MCF 10A (cell line): ENCODE results near the gene AQP12A. TPM values are rescaled to one million over a fixed set of nuclear protein-coding genes. Genes with fewer than 3 reads are reported as not detected.

ENCODE experiments used
- BruUV-seq: library from RNA; stranded (reverse); fragments of 400-500 nt; replicated peaks from 2 replicates; lab custom pipeline; 2021; lab: Mats Ljungman, UMichigan
- CTCF ChIA-PET: fragments of 300-600 bp; sonication (Branson Sonifier 250); formaldehyde crosslinking; extraction: SDS; loops from one replicate; lab custom pipeline; 2021; ENCODE audit warnings: antibody characterized with exemption, inconsistent platforms; lab: Yijun Ruan, JAX
- POLR2A ChIA-PET: fragments of 300-600, 350-650 bp; sonication (Branson Sonifier 250); formaldehyde crosslinking; extraction: SDS; loops from one replicate; lab custom pipeline; 2020; ENCODE audit warnings: antibody characterized with exemption, inconsistent platforms; lab: Yijun Ruan, JAX
- DNase-seq: peaks from one replicate; pipeline ENCODE4 v3.0.0-alpha.2; 2018; ENCODE audit not compliant: unreplicated experiment
- H3K27ac Mint-ChIP-seq: one replicate; pipeline ENCODE4 v1.8.0; 2022; ENCODE audit warnings: mild to moderate bottlenecking, low read depth, mixed read lengths; ENCODE audit not compliant: unreplicated experiment
- H3K27me3 Mint-ChIP-seq: one replicate; pipeline ENCODE4 v1.8.0; 2022; ENCODE audit warnings: mixed read lengths; ENCODE audit not compliant: insufficient read depth, unreplicated experiment
- H3K36me3 Mint-ChIP-seq: one replicate; pipeline ENCODE4 v1.8.0; 2022; ENCODE audit warnings: mild to moderate bottlenecking, moderate library complexity, mixed read lengths; ENCODE audit not compliant: insufficient read depth, unreplicated experiment
- H3K4me1 Mint-ChIP-seq: one replicate; pipeline ENCODE4 v1.8.0; 2022; ENCODE audit warnings: mixed read lengths; ENCODE audit not compliant: insufficient read depth, unreplicated experiment
- H3K4me3 Mint-ChIP-seq: one replicate; pipeline ENCODE4 v1.8.0; 2022; ENCODE audit warnings: mild to moderate bottlenecking, moderate library complexity, mixed read lengths; ENCODE audit not compliant: unreplicated experiment
- H3K9me3 Mint-ChIP-seq: one replicate; pipeline ENCODE4 v1.8.0; 2022; ENCODE audit warnings: mixed read lengths; ENCODE audit not compliant: unreplicated experiment
- intact Hi-C: fragments of 100-400 bp; cut with micrococcal nuclease; formaldehyde crosslinking; loops from 2 replicates; pipeline ENCODE4 v1.14.1; 2022
- total RNA-seq: library from RNA; stranded (reverse); gene quantifications from 2 replicates; pipeline ENCODE4 v1.2.3, GENCODE V29; 2022
- TF ChIP-seq, protein P1 (sequence below): fragments of 200-600 bp; IDR thresholded peaks from one replicate; pipeline ENCODE4 v1.8.0; 2022; ENCODE audit warnings: antibody characterized with exemption, mild to moderate bottlenecking; ENCODE audit not compliant: unreplicated experiment

The AQP12A gene
- total RNA-seq, 1 experiment from 2014 or later: not detected

DNA sequence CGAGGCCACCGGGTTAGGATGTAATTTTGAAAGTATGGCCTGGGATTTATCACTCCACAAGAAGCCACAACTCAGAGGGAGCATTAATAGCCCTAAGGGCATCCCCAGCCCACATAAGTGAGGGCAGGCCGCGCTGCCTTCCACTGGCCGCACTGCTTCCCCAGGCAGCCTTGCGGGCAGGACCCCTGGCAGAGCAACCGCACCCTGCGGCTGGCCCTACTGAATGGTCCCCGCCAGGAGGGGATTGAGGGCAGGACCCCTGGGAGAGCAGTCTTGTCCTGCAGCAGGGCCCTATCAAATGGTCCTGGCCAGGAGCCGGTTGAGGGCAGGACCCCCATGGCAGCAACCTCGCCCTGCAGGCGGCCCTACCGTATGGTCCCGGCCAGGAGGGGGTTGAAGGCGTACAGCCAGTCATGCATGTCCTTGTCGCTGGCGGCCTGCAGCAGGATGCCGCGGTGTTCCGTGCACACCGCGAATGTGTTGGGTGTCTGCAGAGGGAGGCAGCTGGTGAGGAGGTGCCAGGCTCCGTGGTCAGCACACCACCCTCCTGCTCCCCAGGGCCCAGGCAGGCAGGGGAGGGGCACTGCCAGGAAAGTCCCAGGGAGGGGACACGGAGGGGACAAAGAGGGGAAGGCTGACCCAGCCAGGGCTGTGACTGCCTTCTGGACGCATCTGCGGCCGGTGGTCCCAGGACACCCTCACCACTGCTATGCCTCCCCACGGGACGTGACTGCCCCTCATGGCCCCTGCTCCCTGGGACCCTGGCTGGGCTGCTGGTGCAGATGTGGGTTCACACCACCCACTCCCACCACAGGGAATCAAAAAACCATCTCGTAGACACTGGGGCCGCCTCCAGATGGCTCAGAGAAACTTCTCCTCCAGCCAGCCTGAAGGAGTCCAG, 26.3 kb downstream of the AQP12A start:
- BruUV-seq: no TSS peak
- intact Hi-C loops: no loop called here
- H3K4me3 Mint-ChIP-seq: no peak overlapping the region
- no peaks in the 10 kb centered on the region for H3K9me3 Mint-ChIP-seq
- CTCF ChIA-PET: interaction anchor here (0.6 kb wide), 1 partner anchor 120 kb away, joined by 3 read pairs; no protein-coding TSS in a partner anchor
- no peaks in the 10 kb centered on the region for H3K4me1 Mint-ChIP-seq
- POLR2A ChIA-PET: no interaction called here
- peaks cover 13% of the 10 kb centered on the region for H3K27me3 Mint-ChIP-seq
- TF ChIP-seq, protein P1, sequence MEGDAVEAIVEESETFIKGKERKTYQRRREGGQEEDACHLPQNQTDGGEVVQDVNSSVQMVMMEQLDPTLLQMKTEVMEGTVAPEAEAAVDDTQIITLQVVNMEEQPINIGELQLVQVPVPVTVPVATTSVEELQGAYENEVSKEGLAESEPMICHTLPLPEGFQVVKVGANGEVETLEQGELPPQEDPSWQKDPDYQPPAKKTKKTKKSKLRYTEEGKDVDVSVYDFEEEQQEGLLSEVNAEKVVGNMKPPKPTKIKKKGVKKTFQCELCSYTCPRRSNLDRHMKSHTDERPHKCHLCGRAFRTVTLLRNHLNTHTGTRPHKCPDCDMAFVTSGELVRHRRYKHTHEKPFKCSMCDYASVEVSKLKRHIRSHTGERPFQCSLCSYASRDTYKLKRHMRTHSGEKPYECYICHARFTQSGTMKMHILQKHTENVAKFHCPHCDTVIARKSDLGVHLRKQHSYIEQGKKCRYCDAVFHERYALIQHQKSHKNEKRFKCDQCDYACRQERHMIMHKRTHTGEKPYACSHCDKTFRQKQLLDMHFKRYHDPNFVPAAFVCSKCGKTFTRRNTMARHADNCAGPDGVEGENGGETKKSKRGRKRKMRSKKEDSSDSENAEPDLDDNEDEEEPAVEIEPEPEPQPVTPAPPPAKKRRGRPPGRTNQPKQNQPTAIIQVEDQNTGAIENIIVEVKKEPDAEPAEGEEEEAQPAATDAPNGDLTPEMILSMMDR: no peak
- no peak for DNase-seq
- no peaks in the 10 kb centered on the region for H3K36me3 Mint-ChIP-seq
- no peak overlapping the region for H3K27ac Mint-ChIP-seq

DNA sequence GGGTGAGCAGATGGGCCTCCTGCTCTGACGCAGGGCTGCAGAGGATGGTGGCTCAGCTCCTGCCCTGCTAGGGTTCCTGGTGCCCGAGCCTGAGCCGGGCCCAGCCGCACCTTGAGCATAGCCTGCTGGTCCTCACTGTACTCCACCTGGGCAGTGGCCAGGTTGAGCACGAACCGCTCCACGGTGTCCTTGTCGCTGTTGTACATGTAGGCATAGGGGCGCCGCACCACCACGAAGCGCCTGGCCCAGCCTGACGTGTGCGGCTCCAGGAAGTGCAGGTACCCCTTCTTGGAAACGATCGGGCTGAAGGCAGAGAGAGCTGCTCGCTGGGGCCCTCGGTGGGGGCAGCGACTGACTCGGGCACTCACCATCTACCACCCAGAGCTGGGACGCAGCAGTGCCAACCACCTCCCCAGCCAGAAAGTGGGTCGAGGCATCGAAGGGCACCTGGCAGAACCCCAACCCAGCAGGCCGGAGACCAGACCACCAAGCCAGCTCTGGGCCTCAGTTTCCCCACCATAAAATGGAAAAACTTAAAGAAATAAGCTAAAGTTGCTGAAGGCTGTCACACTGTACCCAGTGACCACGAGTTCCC, 27.3 kb downstream of the AQP12A start:
- intact Hi-C loops: no loop called here
- CTCF ChIA-PET: interaction anchor here (0.6 kb wide), 1 partner anchor 118 kb away, joined by 3 read pairs; no protein-coding TSS in a partner anchor
- Mint-ChIP-seq H3K9me3 (no peaks in the 10 kb centered on the region), H3K4me3 (no peak overlapping the region), H3K4me1 (no peaks in the 10 kb centered on the region), H3K27ac (no peak overlapping the region), H3K36me3 (no peaks in the 10 kb centered on the region), H3K27me3 (peaks cover 13% of the 10 kb centered on the region)
- POLR2A ChIA-PET: no interaction called here
- DNase-seq: no peak
- TF ChIP-seq, protein P1: no peak
- BruUV-seq: no TSS peak

DNA sequence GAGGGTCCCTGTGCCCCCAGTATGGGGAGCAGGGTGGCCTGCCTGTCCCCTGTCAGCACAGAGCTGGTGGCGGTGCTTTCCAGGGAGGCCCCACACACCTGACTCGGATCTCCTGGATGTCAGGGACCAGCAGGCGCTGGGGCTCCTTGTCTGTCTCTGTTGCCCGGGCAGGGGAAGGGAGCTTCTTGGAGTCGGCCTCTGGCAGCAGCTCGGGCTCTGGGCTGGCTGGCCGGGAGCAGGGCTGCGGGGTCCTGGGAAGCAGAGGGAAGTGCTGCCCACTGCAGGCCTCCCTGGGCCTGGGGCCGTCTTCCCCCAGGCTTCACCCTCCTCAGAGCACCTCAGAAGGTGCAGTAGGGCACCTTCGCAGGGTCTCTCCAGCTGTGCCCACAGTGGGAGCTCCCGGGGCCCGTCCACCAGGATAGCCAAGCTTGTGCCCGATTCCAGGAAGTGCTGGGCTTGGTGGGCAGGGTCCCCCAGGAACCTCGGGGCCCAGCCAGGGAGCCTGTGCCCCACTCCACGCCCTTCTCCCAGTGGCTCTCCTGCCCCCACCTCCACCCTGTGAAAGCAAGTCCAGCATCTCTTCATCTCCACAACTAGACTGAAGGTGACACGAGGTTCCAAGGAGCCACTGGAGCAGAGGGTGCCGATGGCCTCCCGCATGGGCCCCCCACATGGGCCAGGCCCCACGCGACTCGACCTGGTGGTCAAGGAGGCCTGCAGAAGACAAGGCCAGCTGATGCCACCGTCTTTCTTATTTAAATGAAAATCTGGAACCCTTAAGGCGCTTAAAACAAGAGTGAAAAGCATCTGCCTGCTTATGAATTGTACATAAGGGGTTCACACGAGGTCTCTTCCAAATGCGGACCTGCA, 28.2 kb downstream of the AQP12A start:
- no TSS peak for BruUV-seq
- CTCF ChIA-PET: interaction anchor here (0.7 to 1.2 kb wide), 3 partner anchors 8 to 41 kb away, joined by 3 to 6 read pairs (median 3); no protein-coding TSS in a partner anchor
- H3K27me3 Mint-ChIP-seq: peaks cover 13% of the 10 kb centered on the region
- H3K4me1 Mint-ChIP-seq: no peaks in the 10 kb centered on the region
- H3K36me3 Mint-ChIP-seq: no peaks in the 10 kb centered on the region
- no peak for DNase-seq
- POLR2A ChIA-PET: no interaction called here
- TF ChIP-seq, protein P1: no peak
- no peak overlapping the region for H3K27ac Mint-ChIP-seq
- H3K9me3 Mint-ChIP-seq: no peaks in the 10 kb centered on the region
- intact Hi-C loops: no loop called here
- H3K4me3 Mint-ChIP-seq: no peak overlapping the region
